ENCODE measurements around the gene TMEM242.

DNA sequence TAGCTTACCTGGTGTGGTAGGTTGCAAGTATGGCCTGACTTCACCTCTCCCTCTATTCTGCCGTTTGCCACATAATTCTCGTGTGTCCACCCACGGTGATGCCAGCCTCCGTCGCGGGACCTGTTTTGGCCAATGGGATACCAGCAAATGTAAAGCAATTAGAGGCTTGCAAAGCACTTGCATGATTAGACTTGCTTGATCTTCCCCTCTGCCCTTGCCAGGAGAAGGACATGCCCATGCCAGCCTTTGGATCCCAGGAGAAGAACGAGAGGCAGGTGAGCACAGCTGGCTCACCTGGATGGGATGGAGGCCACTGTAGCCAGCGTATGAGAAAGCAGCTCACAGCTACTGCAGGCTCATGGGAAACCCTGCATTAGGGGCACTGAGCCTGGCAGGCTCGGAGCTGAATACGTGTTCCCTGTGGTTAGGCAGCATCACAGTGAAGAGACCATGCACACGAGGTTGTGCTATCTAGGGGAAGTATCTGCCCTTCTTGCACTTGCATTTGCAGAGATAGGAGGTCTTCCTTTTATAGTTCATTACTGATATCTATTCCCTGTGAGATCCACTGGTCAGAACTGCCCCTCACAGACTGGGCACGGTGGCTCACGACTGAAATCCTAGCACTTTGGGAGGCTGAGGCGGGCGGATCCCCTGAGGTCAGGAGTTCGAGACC is 62.4 kb downstream of the TMEM242 start:
- TF ChIP-seq MYC (IDR thresholded peaks at IDR 0.05; ENCODE audit: low read depth, low read length) (no peak), EZH2 (IDR thresholded peaks at IDR 0.05; ENCODE audit: borderline replicate concordance, low read depth, low read length, severe bottlenecking) (no peak), JUN (IDR thresholded peaks at IDR 0.05; ENCODE audit: borderline replicate concordance, insufficient read depth, insufficient read length, low read depth) (no peak), POLR2AphosphoS5 (IDR thresholded peaks at IDR 0.05; ENCODE audit: insufficient read depth, low read depth, low read length) (no peak), POLR2A (IDR thresholded peaks at IDR 0.05; ENCODE audit: low read depth, low read length) (no peak), GATA2 (IDR thresholded peaks at IDR 0.05; ENCODE audit: insufficient read depth, insufficient read length, low read depth, low read length) (no peak)
- TF ChIP-seq, protein P1, sequence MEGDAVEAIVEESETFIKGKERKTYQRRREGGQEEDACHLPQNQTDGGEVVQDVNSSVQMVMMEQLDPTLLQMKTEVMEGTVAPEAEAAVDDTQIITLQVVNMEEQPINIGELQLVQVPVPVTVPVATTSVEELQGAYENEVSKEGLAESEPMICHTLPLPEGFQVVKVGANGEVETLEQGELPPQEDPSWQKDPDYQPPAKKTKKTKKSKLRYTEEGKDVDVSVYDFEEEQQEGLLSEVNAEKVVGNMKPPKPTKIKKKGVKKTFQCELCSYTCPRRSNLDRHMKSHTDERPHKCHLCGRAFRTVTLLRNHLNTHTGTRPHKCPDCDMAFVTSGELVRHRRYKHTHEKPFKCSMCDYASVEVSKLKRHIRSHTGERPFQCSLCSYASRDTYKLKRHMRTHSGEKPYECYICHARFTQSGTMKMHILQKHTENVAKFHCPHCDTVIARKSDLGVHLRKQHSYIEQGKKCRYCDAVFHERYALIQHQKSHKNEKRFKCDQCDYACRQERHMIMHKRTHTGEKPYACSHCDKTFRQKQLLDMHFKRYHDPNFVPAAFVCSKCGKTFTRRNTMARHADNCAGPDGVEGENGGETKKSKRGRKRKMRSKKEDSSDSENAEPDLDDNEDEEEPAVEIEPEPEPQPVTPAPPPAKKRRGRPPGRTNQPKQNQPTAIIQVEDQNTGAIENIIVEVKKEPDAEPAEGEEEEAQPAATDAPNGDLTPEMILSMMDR (IDR thresholded peaks at IDR 0.05; ENCODE audit: extremely low read depth in 1 of 2, insufficient read depth in 1 of 2, low read depth in 1 of 2, low read length in 2 of 2): no peak
- TF ChIP-seq, protein P2, sequence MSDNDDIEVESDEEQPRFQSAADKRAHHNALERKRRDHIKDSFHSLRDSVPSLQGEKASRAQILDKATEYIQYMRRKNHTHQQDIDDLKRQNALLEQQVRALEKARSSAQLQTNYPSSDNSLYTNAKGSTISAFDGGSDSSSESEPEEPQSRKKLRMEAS (IDR thresholded peaks at IDR 0.05; ENCODE audit: insufficient read depth, insufficient read length): no peak

All from endothelial cell of umbilical vein (primary cell).